22Rv1 (cell line): ENCODE data around the gene TENM4.

Experiments
- CTCF ChIP-seq: fragments of 450-650 bp; IDR thresholded peaks from 2 replicates; pipeline ENCODE4 v1.5.1; 2017; ENCODE audit warnings: mild to moderate bottlenecking
- ZFX ChIP-seq: fragments of 450-650 bp; IDR thresholded peaks from 2 replicates; pipeline ENCODE4 v1.6.1; 2017; ENCODE audit warnings: antibody characterized with exemption, borderline replicate concordance

- TF ChIP-seq CTCF (no peak), ZFX (no peak)
These were observed 248.0 kb downstream of the TENM4 start for GRCh38 chr11:79192836-79193235.
